GM13977 (cell line): Measurements from ENCODE around the gene NADK.
"Not testable (repeated sequence)": the region's sequence is repeated elsewhere in the genome, so short reads cannot be mapped to it uniquely, and the experiment has no call there.

ENCODE experiments used
- DNase-seq: peaks from one replicate; pipeline ENCODE4 v3.0.0; 2012; ENCODE audit warnings: low spot score
- in situ Hi-C: fragments of 300-500 bp; cut with MboI; formaldehyde crosslinking; loops from one replicate; pipeline ENCODE4 v1.12.0; 2022; ENCODE audit warnings: low sequenced_read_pairs, low pct_unique_long_range_greater_than_20kb, mixed read lengths, inconsistent platforms; ENCODE audit not compliant: unreplicated experiment
- TF ChIP-seq, protein P1 (sequence below): IDR thresholded peaks from 2 replicates; pipeline ENCODE4 v1.5.1; 2012; ENCODE audit warnings: mild to moderate bottlenecking, control low read depth; ENCODE audit not compliant: insufficient read depth; ENCODE audit errors: extremely low read depth, missing control alignments

The NADK gene

DNA sequence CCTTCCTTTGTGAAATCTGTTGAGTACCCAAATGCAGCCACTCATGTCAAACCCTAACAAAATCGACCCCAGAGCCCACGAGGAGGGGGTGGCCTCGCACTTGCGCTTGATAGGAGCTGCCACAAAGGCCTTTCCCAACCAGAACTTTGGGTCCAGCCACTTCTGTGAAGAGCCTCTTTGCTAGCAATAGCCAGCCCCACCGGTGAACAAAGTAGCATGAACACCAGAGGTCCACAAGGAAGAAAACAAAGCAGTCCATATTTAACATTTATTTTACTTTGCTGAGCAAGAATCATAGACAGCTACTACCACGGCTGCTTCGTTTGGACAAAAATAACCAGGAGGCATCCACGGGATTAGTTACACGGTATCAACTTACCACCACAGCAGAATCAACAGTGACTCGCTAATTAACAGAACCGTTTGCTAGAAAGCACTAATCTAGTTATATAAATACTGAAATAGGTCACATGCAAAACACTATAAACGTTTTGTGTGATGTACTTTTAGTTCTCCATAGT is 51.1 kb downstream of the NADK start:
- DNase-seq, in situ Hi-C loops: not testable (repeated sequence)

DNA sequence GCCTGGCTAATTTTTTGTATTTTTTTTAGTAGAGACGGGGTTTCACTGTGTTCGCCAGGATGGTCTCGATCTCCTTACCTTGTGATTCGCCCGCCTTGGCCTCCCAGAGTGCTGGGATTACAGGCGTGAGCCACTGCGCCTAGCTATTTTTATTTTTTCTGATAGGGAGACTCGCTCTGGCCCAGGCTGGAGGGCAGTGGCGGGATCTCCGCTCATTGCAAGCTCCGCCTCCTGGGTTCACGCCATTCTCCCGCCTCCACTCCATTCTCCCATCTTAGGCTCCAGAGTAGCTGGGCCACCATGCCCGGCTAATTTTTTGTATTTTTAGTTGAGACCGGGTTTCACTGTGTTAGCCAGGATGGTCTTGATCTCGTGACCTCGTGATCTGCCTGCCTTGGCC is 52.2 kb downstream of the NADK start:
- in situ Hi-C loops, DNase-seq: not testable (repeated sequence)

DNA sequence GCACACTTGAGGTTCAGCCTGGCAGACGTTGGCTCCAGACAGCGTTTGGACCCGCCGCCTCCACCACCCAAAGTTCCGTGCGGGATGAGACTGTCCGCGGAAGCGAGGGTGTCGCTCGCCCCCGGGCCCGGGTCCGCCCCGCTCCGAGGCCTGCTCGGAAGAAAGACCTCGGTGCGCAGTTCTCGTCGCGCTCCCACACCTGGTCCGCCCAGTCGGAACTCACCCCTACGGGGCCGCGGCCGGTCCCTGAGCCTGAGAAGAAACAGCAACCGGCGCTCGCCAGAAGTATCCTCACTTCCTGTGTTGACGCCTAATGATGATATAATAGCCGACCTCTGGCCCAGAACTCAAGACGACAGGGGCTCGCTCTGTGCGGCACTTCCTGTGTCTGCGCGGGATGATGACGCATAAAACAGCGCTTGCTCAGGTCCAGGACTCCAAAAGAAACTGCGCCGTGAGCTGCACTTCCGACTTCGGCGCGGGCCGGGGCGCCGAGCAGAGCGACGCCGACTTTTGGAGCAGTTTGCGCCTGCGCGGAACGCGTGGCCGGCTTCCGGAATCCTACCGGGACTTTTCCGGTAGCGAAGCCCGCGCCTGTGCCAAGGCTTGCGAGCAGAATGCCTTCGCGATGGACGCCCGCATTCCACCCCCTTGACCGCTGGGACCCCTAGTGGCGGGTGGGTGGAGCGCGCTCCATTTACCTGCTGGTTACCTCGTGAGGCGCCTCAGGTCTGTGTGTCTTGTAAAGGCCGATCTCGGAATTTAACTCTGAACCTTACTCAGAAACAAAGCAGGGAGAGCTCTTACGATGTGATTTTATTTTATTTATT is 54.0 kb downstream of the NADK start, which contains the start of gene CDK11A:
Gene CDK11A (minus strand): TSS at position 323 of the 830 bp plus-strand sequence. CDS start 1,539 bp downstream, outside the sequence.
- in situ Hi-C loops: loop anchor here (5.0 kb wide), 1 partner anchor 67 kb away; the partner anchor contains the start of gene CDK11B
- peak; percentile 97 for DNase-seq

DNA sequence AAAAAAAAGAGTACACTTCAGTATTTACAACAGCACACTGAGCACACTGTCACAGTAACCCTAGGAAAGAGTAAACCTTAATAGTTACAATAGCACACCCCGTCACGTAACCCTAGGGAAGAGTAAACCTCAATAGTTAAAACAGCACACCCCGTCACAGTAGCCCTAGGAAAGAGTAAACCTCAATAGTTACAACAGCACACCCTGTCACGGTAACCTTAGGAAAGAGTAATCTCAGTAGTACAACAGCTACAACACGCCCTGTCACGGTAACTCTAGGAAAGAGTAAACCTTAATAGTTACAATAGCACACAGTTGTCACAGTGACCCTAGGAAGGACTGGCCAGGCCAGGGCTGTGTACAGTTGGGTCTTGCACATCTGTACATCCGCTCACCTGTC is 57.1 kb downstream of the NADK start:
- no peak for DNase-seq
- in situ Hi-C loops: loop anchor here (5.0 kb wide), 1 partner anchor 64 kb away; the partner anchor contains the start of gene CDK11B
- TF ChIP-seq, protein P1, sequence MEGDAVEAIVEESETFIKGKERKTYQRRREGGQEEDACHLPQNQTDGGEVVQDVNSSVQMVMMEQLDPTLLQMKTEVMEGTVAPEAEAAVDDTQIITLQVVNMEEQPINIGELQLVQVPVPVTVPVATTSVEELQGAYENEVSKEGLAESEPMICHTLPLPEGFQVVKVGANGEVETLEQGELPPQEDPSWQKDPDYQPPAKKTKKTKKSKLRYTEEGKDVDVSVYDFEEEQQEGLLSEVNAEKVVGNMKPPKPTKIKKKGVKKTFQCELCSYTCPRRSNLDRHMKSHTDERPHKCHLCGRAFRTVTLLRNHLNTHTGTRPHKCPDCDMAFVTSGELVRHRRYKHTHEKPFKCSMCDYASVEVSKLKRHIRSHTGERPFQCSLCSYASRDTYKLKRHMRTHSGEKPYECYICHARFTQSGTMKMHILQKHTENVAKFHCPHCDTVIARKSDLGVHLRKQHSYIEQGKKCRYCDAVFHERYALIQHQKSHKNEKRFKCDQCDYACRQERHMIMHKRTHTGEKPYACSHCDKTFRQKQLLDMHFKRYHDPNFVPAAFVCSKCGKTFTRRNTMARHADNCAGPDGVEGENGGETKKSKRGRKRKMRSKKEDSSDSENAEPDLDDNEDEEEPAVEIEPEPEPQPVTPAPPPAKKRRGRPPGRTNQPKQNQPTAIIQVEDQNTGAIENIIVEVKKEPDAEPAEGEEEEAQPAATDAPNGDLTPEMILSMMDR: no peak

DNA sequence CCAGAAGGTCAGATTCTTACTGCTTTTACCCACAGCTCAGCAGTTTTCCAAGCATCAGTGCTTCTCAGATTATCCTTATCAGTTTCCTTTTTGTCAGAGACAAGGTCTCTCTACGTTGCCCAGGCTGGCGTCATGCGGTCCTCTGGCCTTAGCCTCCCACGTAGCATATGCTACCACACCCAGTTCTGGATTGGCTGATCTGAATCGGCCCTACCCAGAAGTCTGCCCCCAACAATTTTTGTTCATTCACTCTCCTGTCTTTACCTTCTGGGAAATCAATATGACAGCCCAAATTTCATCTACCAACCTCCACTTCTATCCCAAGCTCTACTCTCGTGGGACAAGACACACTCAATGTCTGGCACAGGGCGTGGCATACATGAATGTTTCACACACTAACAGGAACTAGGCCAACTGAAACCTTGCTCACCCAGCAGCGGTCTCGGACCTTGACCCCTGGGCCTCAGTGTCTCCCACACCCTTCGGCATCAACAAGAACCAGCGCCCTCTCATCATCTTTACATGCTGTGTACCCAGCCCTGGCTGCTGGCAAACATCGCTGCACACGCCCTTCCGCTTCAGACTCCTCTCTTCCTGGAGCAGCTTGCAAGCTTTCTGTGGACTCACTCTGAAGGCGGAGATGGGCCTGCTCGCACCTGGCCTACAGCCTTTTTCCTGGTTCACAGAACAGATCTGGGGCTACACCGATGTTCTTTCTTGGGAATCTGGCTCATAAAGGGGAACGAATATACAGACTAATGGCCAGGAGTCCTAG is 63.0 kb downstream of the NADK start:
- in situ Hi-C loops, DNase-seq: not testable (repeated sequence)

DNA sequence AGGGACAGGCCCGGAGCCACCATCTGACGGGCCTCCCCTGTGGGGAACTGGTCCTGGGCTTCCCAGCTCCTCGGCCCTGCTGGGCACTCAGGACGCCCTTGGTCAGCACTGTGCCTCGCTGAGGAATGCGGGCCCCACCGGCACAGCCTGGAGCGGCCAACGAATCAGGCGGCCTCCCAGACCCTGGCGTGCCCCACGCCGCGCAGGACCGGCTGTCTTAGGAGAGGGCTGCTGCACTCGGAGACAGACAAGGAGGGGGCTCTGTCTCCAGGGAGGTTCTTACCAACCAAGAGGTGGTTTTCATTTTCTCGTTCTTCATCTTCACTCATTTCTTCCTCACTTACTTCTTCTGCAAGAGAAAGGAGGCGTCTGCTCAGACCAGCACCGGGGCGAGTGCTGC is 70.4 kb downstream of the NADK start:
- in situ Hi-C loops, DNase-seq: not testable (repeated sequence)

DNA sequence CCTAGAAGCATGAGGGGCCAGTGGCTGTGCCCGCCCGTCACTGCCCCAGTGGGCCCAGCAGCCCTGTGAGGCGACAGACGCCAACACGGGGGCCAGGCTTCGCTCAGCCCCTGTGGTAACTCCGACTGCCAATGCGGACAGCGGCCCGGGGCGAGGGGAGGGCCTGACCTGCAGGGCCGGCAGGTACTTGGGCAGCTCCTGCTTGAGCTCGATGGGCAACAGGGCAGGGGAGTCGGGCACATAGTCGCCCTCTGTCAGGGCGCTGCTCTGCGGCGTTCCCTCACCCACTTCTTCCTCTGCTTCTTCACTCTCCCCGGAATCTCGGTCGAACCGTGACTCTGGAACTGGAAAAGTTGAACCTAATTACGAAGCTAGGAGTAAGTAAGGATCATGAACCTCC is 71.0 kb downstream of the NADK start:
- in situ Hi-C loops, DNase-seq: not testable (repeated sequence)

DNA sequence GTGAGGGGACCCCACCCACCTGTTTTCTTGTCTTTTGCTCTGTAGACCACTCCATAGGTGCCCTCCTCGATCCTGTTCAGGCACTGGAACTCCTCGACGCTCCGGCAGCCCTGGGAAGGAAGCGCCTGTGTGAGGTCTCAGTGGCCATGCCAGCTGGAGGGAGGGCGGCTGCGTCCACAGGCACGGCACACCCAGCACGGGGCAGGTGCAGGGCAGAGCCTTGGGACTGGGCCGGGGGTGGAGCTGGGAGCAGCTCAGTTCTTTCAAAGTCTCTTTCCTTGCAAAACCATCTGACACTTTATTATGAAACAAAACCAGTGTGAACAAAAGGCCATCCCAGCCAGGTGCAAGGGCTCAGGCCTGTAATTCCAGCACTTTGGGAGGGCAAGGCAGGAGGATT is 72.6 kb downstream of the NADK start:
- in situ Hi-C loops, DNase-seq: not testable (repeated sequence)

DNA sequence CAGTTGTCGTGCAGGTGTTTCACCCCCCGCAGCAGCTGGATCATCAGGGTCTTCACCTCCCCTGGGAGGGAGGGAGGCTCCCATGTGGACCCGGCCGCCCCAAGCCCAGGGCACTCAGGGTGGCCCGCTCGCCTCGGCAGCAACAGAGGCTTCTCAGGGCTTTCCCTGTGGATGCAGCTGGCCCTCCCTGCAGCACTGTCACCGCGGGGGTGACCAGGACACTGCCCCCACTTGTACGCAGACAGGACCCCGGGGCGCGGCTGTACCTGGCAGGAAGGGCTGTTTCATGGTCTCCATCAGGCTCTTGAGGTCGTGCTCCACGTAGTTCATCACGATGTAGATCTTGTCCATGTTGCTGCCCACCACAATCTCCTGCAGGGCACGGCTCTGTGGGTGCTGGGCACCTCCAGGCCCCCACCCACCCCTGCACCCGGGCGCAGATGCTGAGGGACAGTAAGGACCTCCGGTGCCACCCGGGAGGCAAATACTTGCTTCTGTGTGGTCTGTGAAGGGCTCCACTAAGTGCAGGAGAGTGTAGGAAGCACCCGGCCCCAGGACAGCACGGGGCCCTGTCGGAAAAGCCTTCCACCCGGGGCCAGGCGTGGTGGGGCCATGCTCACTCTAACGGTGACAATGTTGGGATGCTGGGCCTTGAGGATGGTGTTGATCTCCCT is 73.8 kb downstream of the NADK start:
- DNase-seq, in situ Hi-C loops: not testable (repeated sequence)

DNA sequence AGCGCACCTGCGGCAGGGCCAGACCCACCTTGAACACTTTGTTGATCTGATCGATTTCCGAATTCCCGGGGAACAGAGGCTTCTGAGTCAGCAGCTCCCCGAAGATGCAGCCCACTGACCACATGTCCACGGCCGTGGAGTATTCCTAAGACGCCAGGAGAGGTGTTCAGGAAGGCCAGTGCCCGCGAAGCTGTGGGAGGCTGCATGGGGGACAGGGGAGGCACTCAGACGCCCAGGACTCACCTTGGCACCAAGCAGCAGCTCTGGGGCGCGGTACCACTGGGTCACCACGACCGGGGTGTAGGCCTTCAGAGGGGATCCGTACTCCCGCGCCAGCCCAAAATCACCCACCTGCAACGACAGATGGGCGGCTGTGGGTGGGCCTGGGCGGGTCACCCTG is 74.5 kb downstream of the NADK start:
- no peak for DNase-seq
- in situ Hi-C loops: no loop called here
- TF ChIP-seq, protein P1: no peak

DNA sequence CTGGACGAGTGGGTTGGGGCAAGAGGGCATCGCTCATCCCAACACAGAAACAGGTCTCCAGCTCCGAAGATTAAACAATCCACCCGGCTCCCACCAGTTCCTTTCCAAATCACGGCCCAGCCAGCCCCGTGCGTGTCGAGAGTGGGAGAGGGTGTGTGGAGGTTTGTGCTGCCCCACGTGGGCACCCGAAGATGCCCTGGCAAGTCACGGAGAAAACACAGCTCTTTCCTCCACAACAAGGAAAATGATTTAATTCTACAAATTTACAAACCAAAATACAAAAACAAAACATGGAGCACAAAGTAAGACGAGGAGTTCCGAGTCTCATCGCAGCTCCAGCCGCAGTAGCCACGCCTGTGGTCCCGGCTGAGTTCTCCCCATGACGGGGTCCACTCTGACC is 75.8 kb downstream of the NADK start:
- in situ Hi-C loops, DNase-seq: not testable (repeated sequence)
